Measurements from ENCODE around the gene MRPL40.

DNA sequence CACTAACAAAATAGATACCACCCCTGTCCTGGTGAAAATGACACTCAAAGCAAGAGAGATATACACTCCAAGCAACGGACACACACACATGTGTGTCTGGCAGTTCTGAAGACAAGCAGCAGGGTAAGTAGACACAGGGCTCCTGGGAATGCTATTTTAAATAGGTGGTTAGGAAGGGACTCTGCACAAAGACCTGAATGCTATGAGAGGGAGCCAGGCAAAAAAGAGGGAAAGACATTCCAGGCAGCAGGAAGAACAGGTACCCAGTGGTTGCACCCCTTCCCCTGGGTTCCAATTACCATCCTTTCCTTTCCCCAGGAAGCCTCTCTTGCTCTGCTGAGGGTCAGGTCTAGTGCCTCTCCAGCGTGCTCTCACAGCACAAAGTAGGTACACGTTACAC lies 43.7 kb downstream of the MRPL40 start:
- TF ChIP-seq, protein P1, sequence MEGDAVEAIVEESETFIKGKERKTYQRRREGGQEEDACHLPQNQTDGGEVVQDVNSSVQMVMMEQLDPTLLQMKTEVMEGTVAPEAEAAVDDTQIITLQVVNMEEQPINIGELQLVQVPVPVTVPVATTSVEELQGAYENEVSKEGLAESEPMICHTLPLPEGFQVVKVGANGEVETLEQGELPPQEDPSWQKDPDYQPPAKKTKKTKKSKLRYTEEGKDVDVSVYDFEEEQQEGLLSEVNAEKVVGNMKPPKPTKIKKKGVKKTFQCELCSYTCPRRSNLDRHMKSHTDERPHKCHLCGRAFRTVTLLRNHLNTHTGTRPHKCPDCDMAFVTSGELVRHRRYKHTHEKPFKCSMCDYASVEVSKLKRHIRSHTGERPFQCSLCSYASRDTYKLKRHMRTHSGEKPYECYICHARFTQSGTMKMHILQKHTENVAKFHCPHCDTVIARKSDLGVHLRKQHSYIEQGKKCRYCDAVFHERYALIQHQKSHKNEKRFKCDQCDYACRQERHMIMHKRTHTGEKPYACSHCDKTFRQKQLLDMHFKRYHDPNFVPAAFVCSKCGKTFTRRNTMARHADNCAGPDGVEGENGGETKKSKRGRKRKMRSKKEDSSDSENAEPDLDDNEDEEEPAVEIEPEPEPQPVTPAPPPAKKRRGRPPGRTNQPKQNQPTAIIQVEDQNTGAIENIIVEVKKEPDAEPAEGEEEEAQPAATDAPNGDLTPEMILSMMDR (IDR thresholded peaks at IDR 0.05) = no peak
- no peak for TF ChIP-seq POLR2A (IDR thresholded peaks at IDR 0.05)

Measured in uterus (tissue), 2 donors.